DND-41 (cell line): ENCODE measurements around the gene RAD50.

ENCODE experiments used
- ATAC-seq: fragments of 200-7000 bp; cut with Tn5 transposase; 3 replicates; pipeline ENCODE4 v1.9.1; 2021; ENCODE audit warnings: low read depth; ENCODE audit not compliant: insufficient read depth
- DNase-seq: peaks from one replicate; pipeline ENCODE4 v3.0.0-alpha.2; 2020
- H2AFZ ChIP-seq: 2 replicates; pipeline ENCODE4 v1.6.0; 2012; ENCODE audit warnings: low read depth, low read length
- H3K27ac ChIP-seq: 2 replicates; pipeline ENCODE4 v1.5.1; 2012; ENCODE audit warnings: low read length, inconsistent platforms
- H3K27me3 ChIP-seq: fragments of 200-600 bp; sonication (generic); 2 replicates; pipeline ENCODE4 v1.6.0; 2012; ENCODE audit warnings: low read length, mild to moderate bottlenecking, inconsistent platforms; ENCODE audit not compliant: insufficient read depth, poor library complexity
- H3K36me3 ChIP-seq: 2 replicates; pipeline ENCODE4 v1.5.1; 2012; ENCODE audit warnings: low read length, inconsistent platforms; ENCODE audit not compliant: insufficient read depth
- H3K4me1 ChIP-seq: 2 replicates; pipeline ENCODE4 v1.5.1; 2012; ENCODE audit warnings: mild to moderate bottlenecking, low read length; ENCODE audit not compliant: insufficient read depth
- H3K4me2 ChIP-seq: 2 replicates; pipeline ENCODE4 v1.6.0; 2012; ENCODE audit warnings: mild to moderate bottlenecking, moderate library complexity, low read length, inconsistent platforms; ENCODE audit not compliant: insufficient read depth
- H3K4me3 ChIP-seq, 2 experiments: fragments of 200-600 bp in 1 of 2; shearing (Covaris generic) in 1 of 2; 2 replicates each; pipeline ENCODE4 v1.5.1; 2012 to 2016; ENCODE audit warnings: inconsistent platforms in 2 of 2, low read length in 2 of 2, mild to moderate bottlenecking in 2 of 2, low read depth in 1 of 2, moderate library complexity in 1 of 2
- H3K79me2 ChIP-seq: 2 replicates; pipeline ENCODE4 v1.6.0; 2012; ENCODE audit warnings: low read length, inconsistent platforms; ENCODE audit not compliant: insufficient read depth
- H3K9ac ChIP-seq: 2 replicates; pipeline ENCODE4 v1.6.0; 2012; ENCODE audit warnings: low read depth, mild to moderate bottlenecking, inconsistent platforms, low read length, moderate library complexity
- H3K9me3 ChIP-seq: 2 replicates; pipeline ENCODE4 v1.5.1; 2012; ENCODE audit warnings: low read length, moderate library complexity, mild to moderate bottlenecking, inconsistent platforms; ENCODE audit not compliant: insufficient read depth, severe bottlenecking
- H4K20me1 ChIP-seq: 2 replicates; pipeline ENCODE4 v1.6.0; 2012; ENCODE audit warnings: low read length; ENCODE audit not compliant: insufficient read depth
- CTCF ChIP-seq: IDR thresholded peaks from 2 replicates; pipeline ENCODE4 v1.5.1; 2012; ENCODE audit warnings: borderline replicate concordance, low read length, moderate library complexity, mild to moderate bottlenecking; ENCODE audit not compliant: poor library complexity, severe bottlenecking; ENCODE audit errors: extremely low read depth
- EZH2 ChIP-seq: IDR thresholded peaks from 3 replicates; pipeline ENCODE4 v1.6.1; 2012; ENCODE audit warnings: borderline replicate concordance, low read depth, mild to moderate bottlenecking, moderate library complexity, low read length, inconsistent platforms; ENCODE audit not compliant: severe bottlenecking

RAD50 gene

GRCh38 chr5:132673939-132674630, 117.3 kb downstream of the RAD50 start, which contains the start of gene IL4:
IL4 (plus strand) TSS chr5:132673989; CDS start chr5:132674051, 62 bp downstream.
- Histone ChIP-seq H3K79me2 (no peaks in the 10 kb centered on the region), H2AFZ (no peak within 1 kb of the TSS), H3K27ac (no peak within 1 kb of the TSS), H3K4me1 (no peaks in the 10 kb centered on the region), H3K27me3 (no peaks in the 10 kb centered on the region), H3K36me3 (no peaks in the 10 kb centered on the region), H3K4me3 (no peak within 1 kb of the TSS), H3K4me2 (no peak within 1 kb of the TSS), H3K9ac (no peak within 1 kb of the TSS), H3K9me3 (no peaks in the 10 kb centered on the region), H4K20me1 (no peaks in the 10 kb centered on the region)
- DNase-seq (no peak), ATAC-seq (peak; percentile 37; the same call in 2 of the 3 replicates)
- TF ChIP-seq CTCF, result no peak
- no peak for TF ChIP-seq EZH2

DNA sequence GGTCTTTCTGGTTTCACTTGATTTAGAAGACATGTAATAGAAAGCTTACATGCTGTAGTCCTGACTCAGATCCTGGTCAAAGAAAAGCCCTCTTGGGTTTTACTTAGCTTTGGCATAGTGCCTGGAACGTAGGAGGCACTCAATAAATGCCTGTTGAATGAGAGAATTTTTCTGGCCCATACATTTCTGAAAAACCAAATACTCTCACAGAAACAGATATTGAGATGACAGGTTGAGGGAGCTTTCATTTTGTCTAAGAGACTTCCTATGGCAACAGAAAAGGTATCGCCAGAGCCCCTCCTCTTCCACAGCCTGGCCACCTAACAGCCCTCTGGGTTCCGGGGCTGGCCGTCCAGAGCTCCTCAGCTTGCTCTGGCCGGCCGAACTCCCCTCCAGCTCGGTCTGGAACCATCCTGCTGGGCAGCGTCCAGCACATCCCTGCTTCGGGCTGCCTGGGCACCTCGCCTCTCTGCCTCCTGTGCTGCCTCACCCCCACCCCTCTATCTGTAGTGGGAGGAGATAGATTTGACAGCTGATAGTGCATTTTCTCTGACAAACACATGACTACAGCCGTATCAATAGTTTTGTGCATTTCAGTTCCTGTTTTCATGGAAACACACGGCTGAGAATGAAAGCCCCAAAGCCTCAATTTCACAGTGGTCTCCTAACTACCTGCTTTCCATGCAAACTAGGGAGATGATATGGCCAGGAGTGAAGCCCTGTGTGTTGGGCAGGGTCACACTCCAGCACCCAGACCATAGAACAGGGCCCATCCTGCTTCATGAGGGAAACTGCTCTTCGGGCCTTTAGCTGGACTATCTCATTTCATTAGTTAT, 118.1 kb downstream of the RAD50 start:
- no peak overlapping the region for H3K9ac ChIP-seq
- ATAC-seq, result no peak
- H4K20me1 ChIP-seq, result no peaks in the 10 kb centered on the region
- no peak overlapping the region for H3K4me3 ChIP-seq
- H3K4me1 ChIP-seq, result no peaks in the 10 kb centered on the region
- TF ChIP-seq EZH2 (no peak), CTCF (no peak)
- no peaks in the 10 kb centered on the region for H3K27me3 ChIP-seq
- H3K27ac ChIP-seq, result no peak overlapping the region
- H3K36me3 ChIP-seq, result no peaks in the 10 kb centered on the region
- DNase-seq, result no peak
- no peak overlapping the region for H2AFZ ChIP-seq
- H3K4me2 ChIP-seq, result no peak overlapping the region
- H3K9me3 ChIP-seq, result no peaks in the 10 kb centered on the region
- H3K79me2 ChIP-seq, result no peaks in the 10 kb centered on the region

- no peaks in the 10 kb centered on the region for H3K9me3 ChIP-seq
- no peak for TF ChIP-seq EZH2
- no peak for TF ChIP-seq CTCF
- 0 out of 3 replicates have a peak, but pooled peaks have one; percentile 14 for ATAC-seq
Observed at GRCh38 chr5:132675936-132676689, 119.3 kb downstream of the RAD50 start.

More at GRCh38 chr5:132675936-132676689, 119.3 kb downstream of the RAD50 start:
- no peaks in the 10 kb centered on the region for H3K36me3 ChIP-seq
- H3K9ac ChIP-seq, result no peak overlapping the region
- no peak for DNase-seq
- no peak overlapping the region for H2AFZ ChIP-seq
- no peak overlapping the region for H3K4me3 ChIP-seq
- no peaks in the 10 kb centered on the region for H3K79me2 ChIP-seq
- no peak overlapping the region for H3K4me2 ChIP-seq
- no peaks in the 10 kb centered on the region for H3K4me1 ChIP-seq
- no peaks in the 10 kb centered on the region for H4K20me1 ChIP-seq
- H3K27me3 ChIP-seq, result no peaks in the 10 kb centered on the region
- no peak overlapping the region for H3K27ac ChIP-seq
